GM12892 (cell line): ENCODE measurements around the gene PRDM5.

Experiments used
- POLR2A ChIP-seq: IDR thresholded peaks from 2 replicates; pipeline ENCODE4 v1.6.1; 2011; ENCODE audit warnings: low read depth, low read length, control low read depth
- POLR2AphosphoS5 ChIP-seq: IDR thresholded peaks from 2 replicates; pipeline ENCODE4 v1.6.1; 2011; ENCODE audit warnings: low read depth, low read length, control low read depth

GRCh38 chr4:120703908-120704307 is 218.6 kb downstream of the PRDM5 start:
- TF ChIP-seq POLR2AphosphoS5 (no peak), POLR2A (no peak)
